Thyroid gland (tissue), 4 donors: ENCODE results near the gene DST.

Source experiments
- POLR2A ChIP-seq, 2 donors: fragments of 450-650 bp; IDR thresholded peaks; one replicate each; pipeline ENCODE4 v1.6.1; 2017; ENCODE audit warnings: antibody characterized with exemption in 2 of 2, mild to moderate bottlenecking in 2 of 2, moderate library complexity in 1 of 2
- TF ChIP-seq, protein P1 (sequence below), 6 experiments: fragments of 200-600 bp in 3 of 6; fragments of 450-650 bp in 3 of 6; sonication (generic) in 3 of 6; IDR thresholded peaks; one replicate each; pipeline ENCODE4 v1.5.1; 2016 to 2019; ENCODE audit warnings: antibody characterized with exemption in 6 of 6, mild to moderate bottlenecking in 2 of 6, inconsistent platforms in 1 of 6, moderate library complexity in 1 of 6

- TF ChIP-seq, protein P1, sequence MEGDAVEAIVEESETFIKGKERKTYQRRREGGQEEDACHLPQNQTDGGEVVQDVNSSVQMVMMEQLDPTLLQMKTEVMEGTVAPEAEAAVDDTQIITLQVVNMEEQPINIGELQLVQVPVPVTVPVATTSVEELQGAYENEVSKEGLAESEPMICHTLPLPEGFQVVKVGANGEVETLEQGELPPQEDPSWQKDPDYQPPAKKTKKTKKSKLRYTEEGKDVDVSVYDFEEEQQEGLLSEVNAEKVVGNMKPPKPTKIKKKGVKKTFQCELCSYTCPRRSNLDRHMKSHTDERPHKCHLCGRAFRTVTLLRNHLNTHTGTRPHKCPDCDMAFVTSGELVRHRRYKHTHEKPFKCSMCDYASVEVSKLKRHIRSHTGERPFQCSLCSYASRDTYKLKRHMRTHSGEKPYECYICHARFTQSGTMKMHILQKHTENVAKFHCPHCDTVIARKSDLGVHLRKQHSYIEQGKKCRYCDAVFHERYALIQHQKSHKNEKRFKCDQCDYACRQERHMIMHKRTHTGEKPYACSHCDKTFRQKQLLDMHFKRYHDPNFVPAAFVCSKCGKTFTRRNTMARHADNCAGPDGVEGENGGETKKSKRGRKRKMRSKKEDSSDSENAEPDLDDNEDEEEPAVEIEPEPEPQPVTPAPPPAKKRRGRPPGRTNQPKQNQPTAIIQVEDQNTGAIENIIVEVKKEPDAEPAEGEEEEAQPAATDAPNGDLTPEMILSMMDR (IDR thresholded peaks at IDR 0.05): no peak
- TF ChIP-seq POLR2A (IDR thresholded peaks at IDR 0.05): no peak
Measured at GRCh38 chr6:56684342-56685101, 41.8 kb upstream of the DST start.
